ENCODE results near the gene MACROD2. TPM values are rescaled to one million over a fixed set of nuclear protein-coding genes. Genes with fewer than 3 reads are reported as not detected.

Gene MACROD2
- total RNA-seq, 1 donor, result 1.3 TPM

- DNase-seq (ENCODE audit: low read depth), result no peak
- TF ChIP-seq CTCF (IDR thresholded peaks at IDR 0.05; ENCODE audit: insufficient read depth, low read length), result no peak
- no peak overlapping the region for H3K4me3 ChIP-seq (ENCODE audit: low read depth, low read length)
Measured at GRCh38 chr20:15924556-15924955, 1929.2 kb downstream of the MACROD2 start.

DNA sequence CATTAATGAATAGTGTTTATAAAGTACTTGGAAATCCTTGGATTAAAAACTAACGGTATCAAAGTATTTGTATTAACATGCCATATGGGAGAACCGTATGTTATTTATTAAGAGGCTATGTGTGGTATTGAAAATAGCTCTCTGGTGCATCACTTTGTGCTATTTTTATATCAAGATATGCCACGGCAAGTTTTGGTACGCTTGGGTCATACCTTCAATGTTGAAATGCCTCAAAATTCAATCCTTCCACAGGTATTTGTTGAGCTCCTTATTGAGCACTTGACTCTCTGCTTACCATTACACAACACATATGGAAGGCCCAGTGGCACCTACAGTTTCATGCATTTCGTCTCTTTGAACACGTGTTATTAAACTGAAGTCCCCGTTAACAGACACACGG is 1930.1 kb downstream of the MACROD2 start:
- no peak overlapping the region for H3K4me3 ChIP-seq (ENCODE audit: low read depth, low read length)
- no peak for DNase-seq (ENCODE audit: low read depth)
- no peak for TF ChIP-seq CTCF (IDR thresholded peaks at IDR 0.05; ENCODE audit: insufficient read depth, low read length)

GRCh38 chr20:15927893-15928650 is 1932.8 kb downstream of the MACROD2 start:
- no peak overlapping the region for H3K4me3 ChIP-seq (ENCODE audit: low read depth, low read length)
- no peak for DNase-seq (ENCODE audit: low read depth)
- no peak for TF ChIP-seq CTCF (IDR thresholded peaks at IDR 0.05; ENCODE audit: insufficient read depth, low read length)

GRCh38 chr20:15928946-15929345 is 1933.6 kb downstream of the MACROD2 start:
- DNase-seq (ENCODE audit: low read depth), result no peak

DNA sequence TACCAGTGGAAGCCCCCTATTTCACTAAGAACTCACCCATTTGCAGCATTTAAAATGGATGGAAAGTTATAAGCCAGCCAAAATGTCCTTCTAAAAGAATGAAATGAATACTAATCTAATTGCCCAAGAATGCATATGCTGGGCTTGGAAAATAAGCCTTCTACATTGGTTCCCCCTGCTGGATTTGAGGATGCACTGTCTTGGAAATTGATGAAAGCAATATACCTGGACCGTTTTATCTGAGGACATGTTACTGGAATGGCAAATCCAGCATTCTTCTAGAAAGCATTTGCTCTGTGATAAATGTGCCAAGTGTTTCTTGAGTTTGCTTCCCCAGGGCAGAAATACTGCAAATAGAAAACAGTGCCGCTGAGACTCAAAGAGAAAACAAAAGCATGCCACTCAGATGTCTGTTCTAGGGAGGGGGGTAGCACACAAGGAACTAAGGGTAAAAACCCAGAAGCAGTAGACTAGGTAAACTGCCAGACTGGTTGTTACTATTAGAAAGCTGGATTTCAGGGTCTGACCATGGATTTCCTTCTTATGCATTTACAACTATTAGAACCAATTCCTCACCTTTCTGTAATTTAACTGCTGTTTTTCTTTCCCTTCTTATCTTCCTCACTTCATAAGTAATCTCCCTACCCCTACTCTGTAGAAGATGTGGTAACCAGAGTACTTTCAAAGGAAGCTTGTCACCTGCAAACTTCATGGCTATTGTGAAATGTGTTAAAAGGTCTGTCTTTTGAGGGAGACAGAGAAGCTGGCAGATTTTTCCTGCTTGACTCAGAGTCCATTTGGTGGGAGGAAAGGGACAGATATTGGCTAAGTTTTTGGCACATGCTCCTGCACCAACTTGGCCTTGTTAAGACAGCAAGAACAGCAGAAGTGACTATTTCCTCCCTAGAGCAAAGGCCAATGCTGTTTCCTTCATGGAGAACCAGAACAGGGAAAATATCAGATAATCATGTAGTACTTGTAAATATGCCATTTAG is 1935.3 kb downstream of the MACROD2 start:
- no peak for TF ChIP-seq CTCF (IDR thresholded peaks at IDR 0.05; ENCODE audit: insufficient read depth, low read length)
- H3K4me3 ChIP-seq (ENCODE audit: low read depth, low read length), result no peak overlapping the region
- no peak for DNase-seq (ENCODE audit: low read depth)

More at GRCh38 chr20:15928946-15929345, 1933.6 kb downstream of the MACROD2 start:
- no peak overlapping the region for H3K4me3 ChIP-seq (ENCODE audit: low read depth, low read length)
- no peak for TF ChIP-seq CTCF (IDR thresholded peaks at IDR 0.05; ENCODE audit: insufficient read depth, low read length)

- H3K4me3 ChIP-seq (ENCODE audit: low read depth, low read length), result no peak overlapping the region
- TF ChIP-seq CTCF (IDR thresholded peaks at IDR 0.05; ENCODE audit: insufficient read depth, low read length), result no peak
- no peak for DNase-seq (ENCODE audit: low read depth)
Measured at GRCh38 chr20:15931897-15932296, 1936.6 kb downstream of the MACROD2 start.
